Renal cortex interstitium (tissue), 15 donors: Measurements from ENCODE around the gene ZNF71. TPM values are rescaled to one million over a fixed set of nuclear protein-coding genes. Genes with fewer than 3 reads are reported as not detected.
A peak's percentile ranks its signal among the peaks of the same experiment; 100 is the strongest.

ENCODE experiments used
- DNase-seq, 11 donors: peaks; one replicate each; pipeline ENCODE4 v3.0.0-alpha.2; 2013; ENCODE audit warnings: low read depth in 9 of 11, low spot score in 4 of 11; ENCODE audit errors: extremely low read depth in 1 of 11
- long read RNA-seq, 16 experiments: transcript quantifications; one replicate each; lab custom pipeline, GENCODE V29; 2026
- polyA plus RNA-seq, 3 donors: library from polyadenylated mRNA; unstranded; fragments of 120-200 nt; gene quantifications; one replicate each; pipeline ENCODE4 v1.2.1, GENCODE V29; 2013; ENCODE audit not compliant: insufficient read length in 3 of 3

The ZNF71 gene
- 10 to 100 TPM in 1 of 3 donors, 1 to 10 TPM in 2; 8.4 to 10.5 (median 9.4) TPM for polyA plus RNA-seq
- long read RNA-seq, donor 1, full-length matches to known transcripts = 1 of 1 reads
- long read RNA-seq, donor 1, partial matches to known transcripts = 0 of 1 reads
- long read RNA-seq, donor 1, other reads (novel, unspliced or antisense) = 0 of 1 reads
- long read RNA-seq, donor 2, full-length matches to known transcripts = 4 of 4 reads
- long read RNA-seq, donor 2, partial matches to known transcripts = 0 of 4 reads
- long read RNA-seq, donor 2, other reads (novel, unspliced or antisense) = 0 of 4 reads
- long read RNA-seq, donor 3, full-length matches to known transcripts = 4 of 4 reads
- long read RNA-seq, donor 3, partial matches to known transcripts = 0 of 4 reads
- long read RNA-seq, donor 3, other reads (novel, unspliced or antisense) = 0 of 4 reads
- long read RNA-seq, donor 4, full-length matches to known transcripts = 5 of 5 reads
- long read RNA-seq, donor 4, partial matches to known transcripts = 0 of 5 reads
- long read RNA-seq, donor 4, other reads (novel, unspliced or antisense) = 0 of 5 reads
- long read RNA-seq, donor 5, full-length matches to known transcripts = 7 of 7 reads
- long read RNA-seq, donor 5, partial matches to known transcripts = 0 of 7 reads
- long read RNA-seq, donor 5, other reads (novel, unspliced or antisense) = 0 of 7 reads
- long read RNA-seq, donor 6, full-length matches to known transcripts = 9 of 15 reads
- long read RNA-seq, donor 6, partial matches to known transcripts = 6 of 15 reads
- long read RNA-seq, donor 6, other reads (novel, unspliced or antisense) = 0 of 15 reads
- long read RNA-seq, donor 7, full-length matches to known transcripts = 6 of 6 reads
- long read RNA-seq, donor 7, partial matches to known transcripts = 0 of 6 reads
- long read RNA-seq, donor 7, other reads (novel, unspliced or antisense) = 0 of 6 reads
- long read RNA-seq, donor 8, full-length matches to known transcripts = 8 of 8 reads
- long read RNA-seq, donor 8, partial matches to known transcripts = 0 of 8 reads
- long read RNA-seq, donor 8, other reads (novel, unspliced or antisense) = 0 of 8 reads
- long read RNA-seq, donor 9, full-length matches to known transcripts = 5 of 5 reads
- long read RNA-seq, donor 9, partial matches to known transcripts = 0 of 5 reads
- long read RNA-seq, donor 9, other reads (novel, unspliced or antisense) = 0 of 5 reads
- long read RNA-seq, donor 10, full-length matches to known transcripts = 3 of 3 reads
- long read RNA-seq, donor 10, partial matches to known transcripts = 0 of 3 reads
- long read RNA-seq, donor 10, other reads (novel, unspliced or antisense) = 0 of 3 reads
- long read RNA-seq, donor 11, full-length matches to known transcripts = 7 of 7 reads
- long read RNA-seq, donor 11, partial matches to known transcripts = 0 of 7 reads
- long read RNA-seq, donor 11, other reads (novel, unspliced or antisense) = 0 of 7 reads
- long read RNA-seq, donor 12 = 0 reads
- long read RNA-seq, donor 13, full-length matches to known transcripts = 12 of 12 reads
- long read RNA-seq, donor 13, partial matches to known transcripts = 0 of 12 reads
- long read RNA-seq, donor 13, other reads (novel, unspliced or antisense) = 0 of 12 reads
- long read RNA-seq, donor 14, full-length matches to known transcripts = 2 of 2 reads
- long read RNA-seq, donor 14, partial matches to known transcripts = 0 of 2 reads
- long read RNA-seq, donor 14, other reads (novel, unspliced or antisense) = 0 of 2 reads
- long read RNA-seq, donor 15, full-length matches to known transcripts = 1 of 8 reads
- long read RNA-seq, donor 15, partial matches to known transcripts = 7 of 8 reads
- long read RNA-seq, donor 15, other reads (novel, unspliced or antisense) = 0 of 8 reads
- long read RNA-seq, donor 16, full-length matches to known transcripts = 9 of 9 reads
- long read RNA-seq, donor 16, partial matches to known transcripts = 0 of 9 reads
- long read RNA-seq, donor 16, other reads (novel, unspliced or antisense) = 0 of 9 reads

DNA sequence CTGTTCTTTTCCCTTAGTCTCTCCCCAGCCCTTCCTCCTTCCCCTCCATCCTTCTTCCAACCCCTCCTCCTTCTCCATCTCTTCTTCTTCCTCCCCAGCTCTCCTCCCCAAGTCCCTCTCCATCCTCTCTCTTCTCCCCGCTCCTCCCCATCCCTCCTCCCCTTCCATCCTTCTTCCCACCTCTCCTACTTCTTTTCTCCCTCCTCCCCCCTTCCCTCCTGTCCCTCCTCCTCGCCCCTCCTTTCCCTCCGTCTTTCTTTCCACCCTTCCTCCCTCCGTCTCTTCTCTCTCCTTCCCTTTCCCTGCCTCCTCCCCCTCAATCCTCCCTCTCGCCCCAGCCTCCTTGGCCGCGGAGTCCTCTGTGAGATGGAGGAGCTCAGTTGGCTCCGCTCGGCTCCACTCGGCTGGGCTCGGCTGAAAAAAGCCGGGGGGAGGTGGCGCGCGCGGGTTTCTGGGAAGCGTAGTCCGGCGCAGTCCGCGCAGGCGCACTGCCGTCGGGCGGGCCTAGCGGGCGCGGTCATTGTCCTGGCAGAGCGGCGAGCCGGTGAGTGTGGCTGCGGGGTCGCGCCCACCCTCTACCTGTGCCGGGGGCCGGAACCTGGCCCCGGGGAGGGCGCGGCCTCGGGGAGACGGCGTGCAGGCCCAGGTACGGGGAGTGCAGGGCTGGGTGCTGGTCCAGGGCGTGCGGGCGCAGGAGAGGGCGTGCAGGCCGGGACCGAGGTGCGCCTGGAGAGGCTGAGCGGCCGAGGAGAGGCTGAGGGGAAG lies at the start of gene ZNF71:
Gene ZNF71 (plus strand): TSS at position 520 of the 765 bp plus-strand sequence. CDS start 6,257 bp downstream, outside the sequence.
- peak; percentile 68 to 89 (median 85) for DNase-seq

DNA sequence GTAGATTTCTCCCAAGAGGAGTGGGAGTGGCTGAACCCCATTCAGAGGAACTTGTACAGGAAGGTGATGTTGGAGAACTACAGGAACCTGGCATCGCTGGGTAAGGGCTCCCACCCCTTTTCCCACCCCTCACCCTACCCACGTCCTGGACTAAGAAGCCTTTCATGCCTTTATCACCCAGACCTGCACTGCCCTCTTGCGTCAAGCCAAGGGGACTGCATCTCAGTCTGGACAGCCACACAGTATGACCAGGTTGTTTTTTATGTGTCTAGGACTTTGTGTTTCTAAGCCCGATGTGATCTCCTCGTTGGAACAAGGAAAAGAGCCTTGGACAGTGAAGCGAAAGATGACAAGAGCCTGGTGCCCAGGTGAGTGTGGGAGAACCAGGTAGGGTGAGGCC lies 47.6 kb upstream of the ZNF71 start:
- DNase-seq = no peak

DNA sequence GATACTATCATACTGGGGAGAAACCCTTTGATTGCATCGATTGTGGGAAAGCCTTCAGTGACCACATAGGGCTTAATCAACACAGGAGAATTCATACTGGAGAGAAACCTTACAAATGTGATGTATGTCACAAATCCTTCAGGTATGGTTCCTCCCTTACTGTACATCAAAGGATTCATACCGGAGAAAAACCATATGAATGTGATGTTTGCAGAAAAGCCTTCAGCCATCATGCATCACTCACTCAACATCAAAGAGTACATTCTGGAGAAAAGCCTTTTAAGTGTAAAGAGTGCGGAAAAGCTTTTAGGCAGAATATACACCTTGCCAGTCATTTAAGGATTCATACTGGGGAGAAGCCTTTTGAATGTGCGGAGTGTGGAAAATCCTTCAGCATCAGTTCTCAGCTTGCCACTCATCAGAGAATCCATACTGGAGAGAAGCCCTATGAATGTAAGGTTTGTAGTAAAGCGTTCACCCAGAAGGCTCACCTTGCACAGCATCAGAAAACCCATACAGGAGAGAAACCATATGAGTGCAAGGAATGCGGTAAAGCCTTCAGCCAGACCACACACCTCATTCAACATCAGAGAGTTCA lies 40.7 kb upstream of the ZNF71 start:
- no peak for DNase-seq

DNA sequence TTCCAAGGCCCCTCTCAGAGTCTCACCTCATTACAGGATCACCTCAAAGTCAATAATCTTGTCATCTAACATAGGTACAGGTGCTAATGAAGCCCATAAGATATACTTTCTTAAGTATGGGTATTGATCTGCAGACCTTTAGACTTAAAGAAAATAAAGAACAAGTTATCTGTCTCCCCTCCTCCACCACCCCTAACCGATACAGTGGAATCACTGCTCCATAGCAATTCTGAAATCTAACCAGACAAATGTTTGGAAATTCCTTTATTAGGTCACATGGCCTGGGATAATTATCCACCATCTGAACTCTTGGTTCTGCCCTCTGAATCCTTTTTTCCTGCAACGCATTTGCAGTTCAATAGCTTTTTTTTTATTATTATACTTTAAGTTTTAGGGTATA lies 32.3 kb upstream of the ZNF71 start:
- DNase-seq = no peak

DNA sequence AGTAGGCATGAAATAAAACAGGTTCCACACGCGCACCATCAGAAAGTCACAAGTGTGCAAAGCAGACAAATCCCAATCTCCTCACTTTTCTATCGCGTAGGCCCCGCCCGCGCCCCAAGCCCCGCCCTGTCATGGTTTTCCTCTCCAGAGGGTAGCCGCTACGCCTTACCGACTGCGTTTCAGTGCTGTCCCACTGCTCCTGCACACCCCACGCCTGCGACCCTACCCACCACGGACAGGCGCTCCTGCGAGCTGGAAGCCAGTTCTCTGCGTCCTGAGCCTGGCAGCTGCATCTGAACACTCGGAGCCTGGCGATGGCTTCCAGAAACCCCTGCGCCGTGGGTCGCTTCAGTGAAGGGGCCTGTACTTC lies 28.2 kb upstream of the ZNF71 start:
- DNase-seq = peak in 3 of 11 donors; percentile 5 to 25 (median 7)

DNA sequence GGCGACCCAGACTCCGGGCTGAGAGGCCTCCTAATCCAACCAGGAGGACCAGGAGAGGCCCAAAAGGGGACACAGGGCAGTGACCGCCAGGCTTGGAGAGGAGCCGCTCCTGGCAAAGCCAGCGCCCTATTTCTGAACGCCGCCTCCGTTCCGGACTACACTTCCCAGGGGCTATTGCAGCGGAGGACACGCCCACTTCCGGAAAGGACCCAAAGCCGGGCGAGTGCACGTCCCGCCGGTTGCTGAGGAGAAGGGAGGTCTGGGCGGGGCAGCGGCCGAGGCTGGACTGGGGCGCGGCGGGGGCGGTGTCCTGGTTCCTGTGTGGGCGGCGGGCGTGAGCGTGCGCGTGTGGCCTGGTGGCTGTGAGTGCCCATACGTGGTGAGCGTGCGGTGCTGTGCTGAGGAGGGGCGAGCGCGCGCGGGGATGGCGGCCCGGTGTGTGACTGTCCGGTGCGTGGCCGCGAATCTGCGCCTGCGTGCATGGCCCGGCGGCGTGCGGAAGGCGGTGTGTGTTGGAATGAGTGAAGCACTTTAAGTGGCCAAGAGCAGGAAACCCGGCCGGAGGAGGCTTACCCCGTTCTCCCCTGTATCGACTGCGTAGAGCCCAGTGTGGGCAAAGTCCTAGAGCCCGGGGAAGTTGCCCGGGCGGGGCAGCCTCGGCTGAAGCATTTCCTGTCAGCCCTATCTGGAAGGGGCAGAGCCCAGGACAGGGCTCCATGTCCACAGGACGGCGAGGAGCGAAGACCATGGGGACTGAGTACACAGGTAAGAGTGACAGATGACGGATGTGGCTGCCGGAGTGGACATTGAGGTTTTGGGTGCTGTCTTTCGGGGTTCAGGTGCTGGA lies 27.6 kb upstream of the ZNF71 start, which contains the start of gene ZNF470:
Gene ZNF470 (plus strand): TSS at position 195 of the 847 bp plus-strand sequence. CDS start 2,844 bp downstream, outside the sequence.
- DNase-seq = peak; percentile 65 to 93 (median 88)

DNA sequence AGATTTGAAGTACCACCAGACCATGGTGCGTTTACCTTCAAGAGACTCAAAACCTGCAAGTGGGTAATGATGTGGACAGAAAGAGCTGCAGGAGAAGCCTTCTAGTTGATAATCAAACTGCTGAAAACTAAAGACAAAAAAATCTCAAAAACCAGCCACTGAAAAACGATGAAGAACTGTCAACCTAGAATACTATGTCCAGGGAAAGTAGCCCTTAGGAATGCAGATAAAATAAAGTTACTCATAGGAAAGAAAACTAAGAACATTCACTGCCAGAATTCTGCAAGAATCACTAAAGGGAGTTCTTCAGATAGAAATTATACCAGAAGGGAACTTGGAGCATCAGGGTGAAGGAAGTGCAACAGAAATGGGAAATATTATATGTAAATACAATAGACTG lies 22.5 kb upstream of the ZNF71 start:
- DNase-seq = no peak

DNA sequence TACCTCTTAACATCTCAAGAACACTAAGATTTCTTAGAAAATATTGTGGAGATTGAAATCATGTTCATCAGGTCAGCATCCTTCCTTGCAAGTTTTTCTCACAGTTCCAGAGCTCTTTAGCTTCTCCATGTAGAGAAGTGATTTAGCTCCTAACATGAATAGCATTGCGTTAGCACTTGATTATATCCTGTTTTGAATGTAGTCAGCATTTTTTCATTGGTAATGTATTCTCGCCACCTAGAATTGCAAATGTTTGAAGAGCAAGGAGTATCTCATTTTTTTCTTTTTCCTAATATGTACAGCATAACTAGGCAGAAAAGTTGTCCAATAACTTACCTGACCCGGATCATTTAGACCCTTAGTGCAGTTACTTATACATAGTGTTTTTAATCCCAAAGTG lies 21.2 kb upstream of the ZNF71 start:
- DNase-seq = no peak

DNA sequence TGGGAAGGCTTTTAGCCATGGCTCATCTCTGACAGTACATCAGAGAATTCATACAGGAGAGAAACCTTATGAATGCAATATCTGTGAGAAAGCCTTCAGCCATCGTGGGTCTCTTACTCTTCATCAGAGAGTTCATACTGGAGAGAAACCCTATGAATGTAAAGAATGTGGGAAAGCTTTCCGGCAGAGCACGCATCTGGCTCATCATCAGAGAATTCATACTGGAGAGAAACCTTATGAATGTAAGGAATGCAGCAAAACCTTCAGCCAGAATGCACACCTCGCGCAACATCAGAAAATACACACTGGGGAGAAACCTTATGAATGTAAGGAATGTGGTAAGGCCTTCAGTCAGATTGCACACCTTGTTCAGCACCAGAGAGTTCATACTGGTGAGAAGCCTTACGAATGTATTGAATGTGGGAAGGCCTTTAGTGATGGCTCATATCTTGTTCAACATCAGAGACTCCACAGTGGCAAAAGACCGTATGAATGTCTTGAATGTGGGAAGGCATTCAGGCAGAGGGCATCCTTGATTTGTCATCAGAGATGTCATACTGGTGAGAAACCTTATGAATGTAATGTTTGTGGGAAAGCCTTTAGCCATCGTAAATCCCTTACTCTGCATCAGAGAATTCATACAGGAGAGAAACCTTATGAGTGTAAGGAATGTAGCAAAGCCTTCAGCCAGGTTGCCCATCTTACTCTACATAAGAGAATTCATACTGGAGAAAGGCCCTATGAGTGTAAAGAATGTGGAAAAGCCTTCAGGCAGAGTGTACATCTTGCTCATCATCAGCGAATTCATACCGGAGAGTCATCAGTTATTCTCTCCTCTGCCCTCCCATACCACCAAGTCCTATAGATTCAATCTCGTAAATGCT lies 17.1 kb upstream of the ZNF71 start:
- no peak for DNase-seq

DNA sequence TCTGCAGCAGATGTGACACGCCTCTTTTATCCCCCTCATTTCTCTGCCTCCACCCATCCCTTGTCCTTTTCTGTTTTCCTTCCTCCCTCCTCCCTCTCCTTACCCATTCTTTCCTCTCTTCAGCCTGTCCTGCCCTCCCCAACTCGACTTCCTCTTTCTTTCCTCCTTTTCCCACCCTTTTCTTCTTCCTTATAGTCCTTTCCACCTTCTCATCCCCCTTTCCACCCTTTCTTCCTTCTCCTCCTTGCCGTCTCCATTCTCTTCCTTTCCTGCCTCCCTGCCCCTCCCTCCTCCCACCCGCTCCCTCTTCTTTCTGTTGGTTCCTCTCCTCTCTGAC lies 688 bp upstream of the ZNF71 start:
- no peak for DNase-seq

DNA sequence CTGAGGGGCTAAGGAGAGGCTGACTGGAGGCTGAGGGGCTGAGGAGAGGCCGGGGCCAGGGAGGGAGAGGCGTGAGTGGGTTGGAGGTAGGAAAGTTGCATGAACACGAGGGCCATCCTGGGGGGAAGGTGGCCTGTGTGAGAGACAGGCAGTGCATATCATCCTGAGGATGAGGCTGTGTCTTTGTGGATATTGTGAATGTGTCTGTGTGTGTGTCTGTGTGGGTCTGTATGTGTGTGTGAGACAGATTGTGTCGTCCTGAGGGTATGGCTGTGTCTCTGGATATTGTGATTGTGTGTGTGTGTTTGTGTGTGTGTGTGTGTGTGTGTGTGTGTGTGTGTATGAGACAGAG lies 422 bp downstream of the ZNF71 start:
- peak in 1 of 11 donors; percentile 9 for DNase-seq

DNA sequence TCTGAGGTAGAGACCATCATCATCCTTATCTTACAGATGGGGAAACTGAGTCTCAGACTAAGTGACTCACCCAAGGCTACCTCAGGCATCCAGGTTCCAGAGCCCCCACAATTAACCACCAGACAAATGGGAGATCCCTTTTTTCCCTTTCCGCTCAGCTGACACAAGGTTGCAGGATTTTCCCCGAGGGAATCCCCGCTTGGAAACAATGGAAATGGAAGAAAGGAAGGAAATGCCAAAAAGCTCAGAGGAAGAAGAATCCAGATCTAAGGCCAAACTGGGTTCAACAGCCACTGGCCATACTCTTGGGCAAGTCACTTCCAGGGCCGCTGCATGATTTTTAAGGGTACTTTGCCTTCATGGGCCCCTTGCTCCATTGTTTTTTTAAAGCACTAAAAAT lies 1.6 kb downstream of the ZNF71 start:
- DNase-seq = no peak

DNA sequence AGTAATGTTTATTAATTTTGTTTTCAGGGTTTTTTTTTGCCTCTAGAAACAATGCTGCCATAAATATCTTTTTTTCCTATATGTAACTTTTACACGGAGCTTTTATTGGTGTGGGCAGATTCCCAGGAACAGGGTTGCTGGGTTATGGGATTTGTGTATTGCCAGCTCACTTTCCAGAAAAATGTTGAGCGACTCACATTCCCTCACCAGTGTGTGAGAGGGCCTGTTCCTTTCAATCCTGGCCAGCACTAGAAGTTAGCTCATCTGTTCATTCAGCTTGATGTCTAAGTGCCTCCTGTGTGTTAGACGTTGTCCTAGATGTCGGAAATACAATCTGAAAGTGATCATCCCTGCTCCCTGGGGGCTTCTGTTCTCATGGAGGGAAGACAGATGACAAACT lies 2.6 kb downstream of the ZNF71 start:
- no peak for DNase-seq

DNA sequence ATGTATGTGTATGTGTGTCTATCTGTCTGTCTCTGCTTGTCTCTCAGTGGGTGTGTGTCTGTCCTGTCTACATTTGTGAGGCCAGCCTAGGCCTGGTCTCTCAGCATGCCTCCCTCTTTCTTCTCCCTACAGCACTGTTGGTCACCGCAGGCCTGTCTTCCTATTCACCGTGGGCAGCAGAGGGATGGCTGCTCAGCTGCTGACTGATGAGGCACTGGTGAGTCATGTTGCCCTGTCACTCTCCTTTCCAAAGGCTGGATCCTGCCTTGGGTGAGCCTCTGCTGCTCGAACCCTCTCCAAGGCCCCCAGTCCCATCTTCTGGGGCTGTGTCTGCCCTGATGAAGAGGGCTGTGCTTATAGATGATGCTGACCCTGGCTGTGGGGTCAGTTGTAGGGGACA lies 6.3 kb downstream of the ZNF71 start:
- DNase-seq = no peak

DNA sequence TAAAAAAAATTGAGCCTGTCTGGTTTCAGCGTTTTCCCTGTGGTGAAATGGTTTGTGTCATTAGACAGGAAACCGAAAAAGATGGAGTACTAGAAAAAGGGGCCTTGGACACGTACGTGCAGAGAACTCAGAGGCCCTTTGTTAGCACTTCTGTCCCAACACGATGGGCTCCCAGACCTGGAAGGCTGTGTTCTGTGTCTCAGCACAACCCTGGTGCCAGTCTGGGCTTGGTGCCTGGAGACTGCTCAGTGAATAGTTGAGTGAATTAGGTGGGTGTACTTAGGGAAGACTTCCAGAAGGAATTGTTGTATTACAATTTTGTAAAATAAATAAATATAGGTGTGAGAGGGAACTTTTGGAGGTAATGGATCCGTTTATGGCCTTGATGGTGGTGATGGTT lies 8.7 kb downstream of the ZNF71 start:
- DNase-seq = no peak
